ENCODE measurements around the gene BMPER. TPM values are rescaled to one million over a fixed set of nuclear protein-coding genes. Genes with fewer than 3 reads are reported as not detected.
A peak's percentile ranks its signal among the peaks of the same experiment; 100 is the strongest.

BMPER gene
- total and polyA plus RNA-seq, 12 donors = 0.29 to 1.9 (median 0.85) TPM; not detected in 2

GRCh38 chr7:33986451-33986850 is 81.1 kb downstream of the BMPER start:
- Histone ChIP-seq H3K4me3 (no peak overlapping the region), H3K27me3 (no peaks in the 10 kb centered on the region), H3K9me3 (replicated peaks in 1 of 3) (no peaks in the 10 kb centered on the region), H3K4me1 (replicated peaks in 1 of 2) (no peaks in the 10 kb centered on the region), H3K27ac (no peak overlapping the region), H3K36me3 (replicated peaks in 1 of 2) (no peaks in the 10 kb centered on the region)
- intact Hi-C loops (cut with DNase I) = no loop called here
- no peak for DNase-seq
- 72 to 87% (median 81%) methylated on average over 2 of the region's 2 CpGs for WGBS, 4 donors
- TF ChIP-seq POLR2A (IDR thresholded peaks at IDR 0.05) = no peak
- no peak for TF ChIP-seq CTCF (IDR thresholded peaks at IDR 0.05)

GRCh38 chr7:33986951-33987947 is 81.9 kb downstream of the BMPER start:
- Histone ChIP-seq H3K27ac (no peak overlapping the region), H3K4me1 (replicated peaks in 1 of 2) (no peaks in the 10 kb centered on the region), H3K27me3 (no peaks in the 10 kb centered on the region), H3K4me3 (no peak overlapping the region), H3K9me3 (replicated peaks in 1 of 3) (no peaks in the 10 kb centered on the region), H3K36me3 (replicated peaks in 1 of 2) (no peaks in the 10 kb centered on the region)
- DNase-seq = peak in 3 of 7 donors; percentile 2 to 27 (median 16)
- no peak for TF ChIP-seq POLR2A (IDR thresholded peaks at IDR 0.05)
- no peak for TF ChIP-seq CTCF (IDR thresholded peaks at IDR 0.05)
- 72 to 76% (median 75%) methylated on average over 9 of the region's 9 CpGs for WGBS, 4 donors
- intact Hi-C loops (cut with DNase I) = no loop called here

- Histone ChIP-seq H3K36me3 (replicated peaks in 1 of 2) (no peaks in the 10 kb centered on the region), H3K27ac (no peak overlapping the region), H3K4me1 (replicated peaks in 1 of 2) (no peaks in the 10 kb centered on the region), H3K27me3 (no peaks in the 10 kb centered on the region), H3K4me3 (no peak overlapping the region), H3K9me3 (replicated peaks in 1 of 3) (no peaks in the 10 kb centered on the region)
- intact Hi-C loops (cut with DNase I) = no loop called here
- TF ChIP-seq POLR2A (IDR thresholded peaks at IDR 0.05) (no peak), CTCF (IDR thresholded peaks at IDR 0.05) (no peak)
- WGBS, 4 donors = 78 to 96% (median 88%) methylated on average over 1 of the region's 1 CpG
- no peak for DNase-seq
These were observed 91.6 kb downstream of the BMPER start for GRCh38 chr7:33996899-33997298.

- no peaks in the 10 kb centered on the region for H3K4me1 ChIP-seq (replicated peaks in 1 of 2)
- H3K9me3 ChIP-seq (replicated peaks in 1 of 3) = no peaks in the 10 kb centered on the region
- H3K4me3 ChIP-seq = no peak overlapping the region
- H3K36me3 ChIP-seq (replicated peaks in 1 of 2) = no peaks in the 10 kb centered on the region
- TF ChIP-seq POLR2A (IDR thresholded peaks at IDR 0.05) (no peak), CTCF (IDR thresholded peaks at IDR 0.05) (no peak)
- no peak overlapping the region for H3K27ac ChIP-seq
- H3K27me3 ChIP-seq = no peaks in the 10 kb centered on the region
- 36 to 57% (median 46%) methylated on average over 6 of the region's 6 CpGs for WGBS, 4 donors
- intact Hi-C loops (cut with DNase I) = no loop called here
- peak in 3 of 7 donors; percentile 10 to 30 (median 28) for DNase-seq
These were observed 93.1 kb downstream of the BMPER start for GRCh38 chr7:33998476-33998875.

Data from adrenal gland (tissue), 12 donors.